Suprapubic skin (tissue), 4 donors: ENCODE measurements around the gene SERPINB1.
"Not testable (repeated sequence)": the region's sequence is repeated elsewhere in the genome, so short reads cannot be mapped to it uniquely, and the experiment has no call there.

Experiments
- POLR2A ChIP-seq, 2 donors: fragments of 450-650 bp; IDR thresholded peaks; one replicate each; pipeline ENCODE4 v1.6.1; 2017; ENCODE audit warnings: antibody characterized with exemption in 2 of 2, mild to moderate bottlenecking in 2 of 2, moderate library complexity in 2 of 2
- POLR2AphosphoS5 ChIP-seq, 3 donors: sonication (generic); formaldehyde crosslinking; IDR thresholded peaks; one replicate each; pipeline ENCODE4 v1.6.1; 2017; ENCODE audit warnings: antibody characterized with exemption in 3 of 3
- TF ChIP-seq, protein P1 (sequence below), 2 donors: fragments of 200-600 bp in 1 of 2; fragments of 450-650 bp in 1 of 2; sonication (generic) in 1 of 2; IDR thresholded peaks; one replicate each; pipeline ENCODE4 v1.5.1; 2016 to 2019; ENCODE audit warnings: antibody characterized with exemption in 2 of 2, mild to moderate bottlenecking in 1 of 2, moderate library complexity in 1 of 2

DNA sequence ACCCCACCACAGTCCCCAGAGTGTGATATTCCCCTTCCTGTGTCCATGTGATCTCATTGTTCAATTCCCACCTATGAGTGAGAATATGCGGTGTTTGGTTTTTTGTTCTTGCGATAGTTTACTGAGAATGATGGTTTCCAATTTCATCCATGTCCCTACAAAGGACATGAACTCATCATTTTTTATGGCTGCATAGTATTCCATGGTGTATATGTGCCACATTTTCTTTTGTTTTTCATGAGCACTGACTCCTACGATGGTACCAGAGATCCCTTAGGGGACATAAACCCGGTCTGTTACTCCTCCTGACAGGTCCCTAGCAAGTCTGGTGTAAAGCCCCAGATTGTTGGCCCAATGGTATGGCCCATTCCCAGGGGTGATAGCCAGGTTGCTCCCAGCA lies 40.0 kb downstream of the SERPINB1 start:
- TF ChIP-seq, protein P1, sequence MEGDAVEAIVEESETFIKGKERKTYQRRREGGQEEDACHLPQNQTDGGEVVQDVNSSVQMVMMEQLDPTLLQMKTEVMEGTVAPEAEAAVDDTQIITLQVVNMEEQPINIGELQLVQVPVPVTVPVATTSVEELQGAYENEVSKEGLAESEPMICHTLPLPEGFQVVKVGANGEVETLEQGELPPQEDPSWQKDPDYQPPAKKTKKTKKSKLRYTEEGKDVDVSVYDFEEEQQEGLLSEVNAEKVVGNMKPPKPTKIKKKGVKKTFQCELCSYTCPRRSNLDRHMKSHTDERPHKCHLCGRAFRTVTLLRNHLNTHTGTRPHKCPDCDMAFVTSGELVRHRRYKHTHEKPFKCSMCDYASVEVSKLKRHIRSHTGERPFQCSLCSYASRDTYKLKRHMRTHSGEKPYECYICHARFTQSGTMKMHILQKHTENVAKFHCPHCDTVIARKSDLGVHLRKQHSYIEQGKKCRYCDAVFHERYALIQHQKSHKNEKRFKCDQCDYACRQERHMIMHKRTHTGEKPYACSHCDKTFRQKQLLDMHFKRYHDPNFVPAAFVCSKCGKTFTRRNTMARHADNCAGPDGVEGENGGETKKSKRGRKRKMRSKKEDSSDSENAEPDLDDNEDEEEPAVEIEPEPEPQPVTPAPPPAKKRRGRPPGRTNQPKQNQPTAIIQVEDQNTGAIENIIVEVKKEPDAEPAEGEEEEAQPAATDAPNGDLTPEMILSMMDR (IDR thresholded peaks at IDR 0.05), result not testable (repeated sequence)
- TF ChIP-seq POLR2A, POLR2AphosphoS5 (IDR thresholded peaks at IDR 0.05): not testable (repeated sequence)
